Esophagus muscularis mucosa (tissue), 4 donors: ENCODE results near the gene BMP4.

ENCODE experiments used
- EP300 ChIP-seq: sonication (generic); formaldehyde crosslinking; IDR thresholded peaks from one replicate; pipeline ENCODE4 v1.6.1; 2017; ENCODE audit warnings: antibody characterized with exemption
- POLR2A ChIP-seq: fragments of 450-650 bp; IDR thresholded peaks from one replicate; pipeline ENCODE4 v1.6.1; 2017; ENCODE audit warnings: antibody characterized with exemption, moderate library complexity, mild to moderate bottlenecking, low read depth
- POLR2AphosphoS5 ChIP-seq, 2 donors: sonication (generic); formaldehyde crosslinking; IDR thresholded peaks; one replicate each; pipeline ENCODE4 v1.6.1; 2017; ENCODE audit warnings: antibody characterized with exemption in 2 of 2
- TF ChIP-seq, protein P1 (sequence below), 3 experiments: fragments of 200-600 bp in 2 of 3; fragments of 450-650 bp in 1 of 3; sonication (generic) in 2 of 3; IDR thresholded peaks; one replicate each; pipeline ENCODE4 v1.5.1; 2017 to 2019; ENCODE audit warnings: antibody characterized with exemption in 3 of 3, mild to moderate bottlenecking in 2 of 3, moderate library complexity in 1 of 3

DNA sequence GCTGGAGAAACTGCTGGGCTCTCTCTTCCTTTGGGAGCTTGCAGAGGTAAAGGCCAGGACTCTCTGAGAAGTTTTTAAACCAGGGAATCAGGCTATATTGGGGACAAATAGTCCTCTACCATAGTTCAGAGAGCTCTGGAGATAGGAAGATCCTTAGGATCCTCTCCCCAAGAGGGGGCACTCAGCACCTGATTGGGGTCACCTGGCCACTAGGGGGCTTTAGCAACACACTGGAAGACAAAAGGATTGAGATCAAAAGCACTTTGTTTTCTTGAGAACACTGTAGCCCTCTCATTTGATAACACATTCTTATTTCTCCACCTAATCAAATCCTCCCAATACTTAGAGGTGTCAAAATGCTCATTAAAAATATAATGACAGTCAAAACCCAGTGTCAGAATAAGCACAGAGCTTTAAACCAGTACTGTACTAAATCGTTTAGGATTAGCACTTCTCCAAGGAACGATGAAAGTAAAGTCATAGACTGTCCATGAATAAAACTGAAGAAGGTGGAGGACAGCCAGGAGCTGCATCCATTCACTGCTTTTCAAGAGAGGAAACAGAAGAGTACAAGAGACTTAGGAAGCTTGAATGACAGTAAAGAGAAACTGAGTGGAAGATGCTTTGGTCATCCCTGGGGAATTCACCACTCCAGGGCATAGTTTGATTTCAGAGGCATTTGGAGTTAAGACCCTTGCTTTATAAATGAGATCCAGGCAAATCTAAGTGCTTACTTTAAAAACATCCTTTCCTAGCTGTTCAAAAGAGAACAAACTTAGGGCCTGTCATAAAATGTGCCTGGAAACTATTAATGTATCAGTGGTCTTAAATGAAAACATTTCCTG is 26.5 kb downstream of the BMP4 start:
- TF ChIP-seq, protein P1, sequence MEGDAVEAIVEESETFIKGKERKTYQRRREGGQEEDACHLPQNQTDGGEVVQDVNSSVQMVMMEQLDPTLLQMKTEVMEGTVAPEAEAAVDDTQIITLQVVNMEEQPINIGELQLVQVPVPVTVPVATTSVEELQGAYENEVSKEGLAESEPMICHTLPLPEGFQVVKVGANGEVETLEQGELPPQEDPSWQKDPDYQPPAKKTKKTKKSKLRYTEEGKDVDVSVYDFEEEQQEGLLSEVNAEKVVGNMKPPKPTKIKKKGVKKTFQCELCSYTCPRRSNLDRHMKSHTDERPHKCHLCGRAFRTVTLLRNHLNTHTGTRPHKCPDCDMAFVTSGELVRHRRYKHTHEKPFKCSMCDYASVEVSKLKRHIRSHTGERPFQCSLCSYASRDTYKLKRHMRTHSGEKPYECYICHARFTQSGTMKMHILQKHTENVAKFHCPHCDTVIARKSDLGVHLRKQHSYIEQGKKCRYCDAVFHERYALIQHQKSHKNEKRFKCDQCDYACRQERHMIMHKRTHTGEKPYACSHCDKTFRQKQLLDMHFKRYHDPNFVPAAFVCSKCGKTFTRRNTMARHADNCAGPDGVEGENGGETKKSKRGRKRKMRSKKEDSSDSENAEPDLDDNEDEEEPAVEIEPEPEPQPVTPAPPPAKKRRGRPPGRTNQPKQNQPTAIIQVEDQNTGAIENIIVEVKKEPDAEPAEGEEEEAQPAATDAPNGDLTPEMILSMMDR (IDR thresholded peaks at IDR 0.05): peak in 1 of 3 experiments; percentile 25
- no peak for TF ChIP-seq POLR2A
- no peak for TF ChIP-seq POLR2AphosphoS5 (IDR thresholded peaks at IDR 0.05)
- TF ChIP-seq EP300: no peak
